Spleen (tissue), 7 donors: ENCODE results near the gene FAM107B.

ENCODE experiments used
- CTCF ChIP-seq, 11 experiments: fragments of 200-600 bp in 7 of 11; fragments of 450-650 bp in 4 of 11; sonication (generic) in 4 of 11; IDR thresholded peaks in 8 of 11; conservative IDR thresholded peaks in 3 of 11; 1 replicate in 7 of 11; 2 replicates in 4 of 11; pipeline versions ENCODE4 v1.4.0 to v1.8.0; 2016 to 2021; ENCODE audit warnings: antibody characterized with exemption in 11 of 11, inconsistent platforms in 4 of 11, mild to moderate bottlenecking in 1 of 11
- POLR2A ChIP-seq, 3 donors: fragments of 450-650 bp; IDR thresholded peaks; one replicate each; pipeline ENCODE4 v1.5.1; 2017; ENCODE audit warnings: antibody characterized with exemption in 3 of 3, mild to moderate bottlenecking in 1 of 3
- donor health status: DM: no; HTN: no; CAD: no; lungs with moderate emphysema.
- donor health status: DM: no; HTN: no; CAD: no.
- donor health status: DM: no; HTN: no; CAD: no.

GRCh38 chr10:14612873-14613587 is 161.7 kb downstream of the FAM107B start:
- TF ChIP-seq CTCF (IDR thresholded peaks at IDR 0.05 in 8 of 11, conservative IDR thresholded peaks at IDR 0.05 in 3 of 11), result no peak
- no peak for TF ChIP-seq POLR2A (IDR thresholded peaks at IDR 0.05)
